CD4-positive, alpha-beta memory T cell (primary cell): ENCODE measurements around the gene DAGLA. TPM values are rescaled to one million over a fixed set of nuclear protein-coding genes. Genes with fewer than 3 reads are reported as not detected.
A peak's percentile ranks its signal among the peaks of the same experiment; 100 is the strongest.

Experiments used
- CTCF ChIA-PET: fragments of 350-600 bp; sonication (Branson Sonifier 250); formaldehyde crosslinking; loops from one replicate; lab custom pipeline; 2021; ENCODE audit warnings: inconsistent platforms; ENCODE audit not compliant: partially characterized antibody; lab: Charles Lee
- POLR2A ChIA-PET: fragments of 350-600 bp; sonication (Branson Sonifier 250); formaldehyde crosslinking; loops from one replicate; lab custom pipeline; 2021; ENCODE audit not compliant: partially characterized antibody; lab: Charles Lee
- DNase-seq, 5 donors: peaks; one replicate each; pipeline versions ENCODE4 v3.0.0 to v3.0.0-alpha.2; 2020 to 2022; ENCODE audit warnings: mixed read lengths in 1 of 5
- H3K27ac ChIP-seq: one replicate; pipeline ENCODE4 v1.7.0; 2013; ENCODE audit warnings: low read depth, low read length
- H3K27me3 ChIP-seq: 2 replicates; pipeline ENCODE4 v1.7.0; 2013; ENCODE audit warnings: mild to moderate bottlenecking, low read length, moderate library complexity; ENCODE audit not compliant: insufficient read depth
- H3K36me3 ChIP-seq: 2 replicates; pipeline ENCODE4 v1.7.0; 2013; ENCODE audit warnings: mild to moderate bottlenecking, low read length, moderate library complexity; ENCODE audit not compliant: insufficient read depth
- H3K4me1 ChIP-seq: 2 replicates; pipeline ENCODE4 v1.7.0; 2013; ENCODE audit warnings: mild to moderate bottlenecking, low read length, moderate library complexity; ENCODE audit not compliant: insufficient read depth
- H3K4me3 ChIP-seq, 2 donors: one replicate each; pipeline ENCODE4 v1.7.0; 2013; ENCODE audit warnings: low read length in 2 of 2, mild to moderate bottlenecking in 1 of 2
- H3K9me3 ChIP-seq, 2 donors: one replicate each; pipeline ENCODE4 v1.7.0; 2013; ENCODE audit warnings: low read length in 2 of 2, control low read depth in 1 of 2; ENCODE audit not compliant: control insufficient read depth in 1 of 2
- H3K27ac Mint-ChIP-seq, 7 donors: one replicate each; pipeline ENCODE4 v1.8.0; 2020 to 2021; ENCODE audit warnings: mixed read lengths in 7 of 7, mild to moderate bottlenecking in 6 of 7, inconsistent platforms in 3 of 7, moderate library complexity in 3 of 7
- H3K27me3 Mint-ChIP-seq, 2 donors: one replicate each; pipeline ENCODE4 v1.8.0; 2020 to 2021; ENCODE audit warnings: mixed read lengths in 2 of 2
- H3K36me3 Mint-ChIP-seq, 2 donors: one replicate each; pipeline ENCODE4 v1.8.0; 2020 to 2021; ENCODE audit warnings: mixed read lengths in 2 of 2, inconsistent platforms in 1 of 2, mild to moderate bottlenecking in 1 of 2
- H3K4me1 Mint-ChIP-seq, 4 donors: one replicate each; pipeline ENCODE4 v1.8.0; 2020 to 2021; ENCODE audit warnings: mixed read lengths in 4 of 4, mild to moderate bottlenecking in 1 of 4
- H3K4me3 Mint-ChIP-seq, 8 donors: one replicate each; pipeline ENCODE4 v1.8.0; 2020 to 2021; ENCODE audit warnings: mixed read lengths in 8 of 8, mild to moderate bottlenecking in 7 of 8, moderate library complexity in 6 of 8, inconsistent platforms in 3 of 8
- H3K9me3 Mint-ChIP-seq, 8 donors: one replicate each; pipeline ENCODE4 v1.8.0; 2020 to 2021; ENCODE audit warnings: mixed read lengths in 8 of 8, mild to moderate bottlenecking in 5 of 8, inconsistent platforms in 3 of 8, moderate library complexity in 1 of 8
- intact Hi-C: fragments of 100-400 bp; cut with micrococcal nuclease; formaldehyde crosslinking; loops from one replicate; pipeline ENCODE4 v1.15.1; 2023
- polyA plus RNA-seq, 2 donors: library from polyadenylated mRNA; unstranded; fragments of 300-500 nt; fragmentation: Illumina TruSeq; gene quantifications; one replicate each; pipeline ENCODE4 v1.2.3, GENCODE V29; 2021
- total RNA-seq, 2 experiments: library from RNA; stranded (reverse); gene quantifications; one replicate each; pipeline ENCODE4 v1.2.3, GENCODE V29; 2021

DAGLA gene
- total and polyA plus RNA-seq, 4 experiments from 2014 or later = 0.30 to 0.52 (median 0.44) TPM; not detected in 1

DNA sequence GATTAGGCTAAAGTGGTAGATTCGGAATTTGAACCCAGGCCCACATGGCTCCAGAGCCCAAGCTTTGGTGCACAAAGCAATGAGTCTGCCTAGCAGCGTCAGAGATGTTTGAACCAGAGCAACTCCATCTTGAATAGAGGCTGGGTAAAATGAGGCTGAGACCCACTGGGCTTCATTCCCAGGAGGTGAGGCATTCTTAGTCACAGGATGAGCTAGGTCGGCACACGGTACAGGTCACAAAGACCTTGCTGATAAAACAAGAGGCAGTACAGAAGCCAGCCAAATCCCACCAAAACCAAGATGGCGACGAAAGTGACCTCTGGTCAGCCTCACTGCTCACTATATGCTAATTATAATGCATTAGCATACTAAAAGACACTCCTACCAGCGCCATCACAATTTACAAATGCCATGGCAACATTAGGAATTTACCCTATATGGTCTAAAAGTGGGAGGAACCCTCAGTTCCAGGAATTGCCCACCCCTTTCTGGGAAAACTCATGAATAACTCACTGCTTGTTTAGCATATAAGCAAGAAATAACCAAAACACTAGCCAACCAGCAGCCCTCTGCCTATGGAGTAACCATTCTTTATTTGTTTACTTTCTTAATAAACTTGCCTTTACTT is 40.3 kb upstream of the DAGLA start:
- intact Hi-C loops = no loop called here

DNA sequence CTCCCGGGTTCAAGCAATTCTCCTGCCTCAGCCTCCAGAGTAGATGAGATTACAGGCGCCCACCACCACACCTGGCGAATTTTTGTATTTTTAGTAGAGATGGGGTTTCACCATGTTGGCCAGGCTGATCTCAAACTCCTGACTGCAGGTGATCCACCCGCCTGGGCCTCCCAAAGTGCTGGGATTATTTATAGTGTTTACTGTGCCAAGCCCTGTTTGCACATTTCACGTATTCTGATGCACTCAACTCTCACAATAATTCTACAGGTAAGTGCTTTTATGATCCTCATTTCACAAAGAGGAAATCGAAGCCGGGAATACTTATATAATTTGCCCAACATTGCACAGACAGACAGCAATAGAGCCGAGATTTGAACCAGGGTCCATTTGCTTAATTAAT is 38.0 kb upstream of the DAGLA start:
- intact Hi-C loops = no loop called here
- no peak overlapping the region for H3K4me3 ChIP-seq
- no peaks in the 10 kb centered on the region for H3K9me3 ChIP-seq
- H3K36me3 ChIP-seq = no peaks in the 10 kb centered on the region
- Mint-ChIP-seq H3K27me3 (peaks cover 1 to 8% of the 10 kb centered on the region in 2 donors), H3K27ac (no peak overlapping the region), H3K9me3 (no peaks in the 10 kb centered on the region), H3K4me1 (no peaks in the 10 kb centered on the region), H3K4me3 (no peak overlapping the region), H3K36me3 (no peaks in the 10 kb centered on the region)
- ChIA-PET CTCF (no interaction called here), POLR2A (no interaction called here)
- no peak for DNase-seq
- no peaks in the 10 kb centered on the region for H3K4me1 ChIP-seq
- H3K27me3 ChIP-seq = no peaks in the 10 kb centered on the region
- no peak overlapping the region for H3K27ac ChIP-seq

More for the DNA sequence above, 40.3 kb upstream of the DAGLA start:
- no peak for DNase-seq
- Histone ChIP-seq H3K27ac (no peak overlapping the region), H3K4me1 (no peaks in the 10 kb centered on the region), H3K36me3 (no peaks in the 10 kb centered on the region), H3K27me3 (no peaks in the 10 kb centered on the region), H3K9me3 (no peaks in the 10 kb centered on the region), H3K4me3 (no peak overlapping the region)
- H3K4me3 Mint-ChIP-seq = no peak overlapping the region
- H3K9me3 Mint-ChIP-seq = no peaks in the 10 kb centered on the region
- H3K36me3 Mint-ChIP-seq = no peaks in the 10 kb centered on the region
- ChIA-PET POLR2A (no interaction called here), CTCF (interaction anchor here (1.7 to 4.6 kb wide), 5 partner anchors 9 to 304 kb away, joined by 6 to 32 read pairs (median 17); no protein-coding TSS in a partner anchor)
- no peak overlapping the region for H3K27ac Mint-ChIP-seq
- no peaks in the 10 kb centered on the region for H3K4me1 Mint-ChIP-seq
- H3K27me3 Mint-ChIP-seq = peaks cover 1 to 13% of the 10 kb centered on the region in 2 donors

- no peak overlapping the region for H3K27ac ChIP-seq
- no peaks in the 10 kb centered on the region for H3K4me1 ChIP-seq
- Mint-ChIP-seq H3K27ac (peak overlapping the region in 1 of 7 donors; percentile 19), H3K9me3 (no peaks in the 10 kb centered on the region), H3K4me1 (no peaks in the 10 kb centered on the region), H3K4me3 (no peak overlapping the region), H3K27me3 (peaks cover 1 to 4% of the 10 kb centered on the region in 2 donors), H3K36me3 (no peaks in the 10 kb centered on the region)
- no peaks in the 10 kb centered on the region for H3K36me3 ChIP-seq
- H3K9me3 ChIP-seq = no peaks in the 10 kb centered on the region
- intact Hi-C loops = no loop called here
- CTCF ChIA-PET = interaction anchor here (1.7 kb wide), 1 partner anchor 10 kb away, joined by 8 read pairs; no protein-coding TSS in a partner anchor
- no peak for DNase-seq
- POLR2A ChIA-PET = no interaction called here
- H3K4me3 ChIP-seq = no peak overlapping the region
- H3K27me3 ChIP-seq = no peaks in the 10 kb centered on the region
These were observed 34.9 kb upstream of the DAGLA start for GRCh38 chr11:61645179-61645868.

- CTCF ChIA-PET = interaction anchor here (3.5 kb wide), 1 partner anchor 10 kb away, joined by 23 read pairs; no protein-coding TSS in a partner anchor
- Histone ChIP-seq H3K27me3 (no peaks in the 10 kb centered on the region), H3K4me3 (no peak overlapping the region), H3K36me3 (no peaks in the 10 kb centered on the region), H3K9me3 (no peaks in the 10 kb centered on the region), H3K27ac (no peak overlapping the region), H3K4me1 (no peaks in the 10 kb centered on the region)
- no peak overlapping the region for H3K4me3 Mint-ChIP-seq
- peaks cover 6 to 8% of the 10 kb centered on the region in 2 donors for H3K27me3 Mint-ChIP-seq
- POLR2A ChIA-PET = no interaction called here
- H3K36me3 Mint-ChIP-seq = no peaks in the 10 kb centered on the region
- H3K4me1 Mint-ChIP-seq = no peaks in the 10 kb centered on the region
- intact Hi-C loops = no loop called here
- H3K27ac Mint-ChIP-seq = no peak overlapping the region
- H3K9me3 Mint-ChIP-seq = no peaks in the 10 kb centered on the region
- no peak for DNase-seq
These were observed 32.7 kb upstream of the DAGLA start for GRCh38 chr11:61647529-61647928.

- H3K9me3 ChIP-seq = no peaks in the 10 kb centered on the region
- no peaks in the 10 kb centered on the region for H3K36me3 Mint-ChIP-seq
- no peaks in the 10 kb centered on the region for H3K27me3 ChIP-seq
- no peaks in the 10 kb centered on the region for H3K4me1 Mint-ChIP-seq
- CTCF ChIA-PET = interaction anchor here (3.5 kb wide), 1 partner anchor 13 kb away, joined by 23 read pairs; no protein-coding TSS in a partner anchor
- H3K9me3 Mint-ChIP-seq = no peaks in the 10 kb centered on the region
- no peak for DNase-seq
- no peaks in the 10 kb centered on the region for H3K4me1 ChIP-seq
- no peak overlapping the region for H3K4me3 Mint-ChIP-seq
- peaks cover 14 to 18% of the 10 kb centered on the region in 2 donors for H3K27me3 Mint-ChIP-seq
- H3K27ac ChIP-seq = no peak overlapping the region
- no peak overlapping the region for H3K27ac Mint-ChIP-seq
- intact Hi-C loops = no loop called here
- H3K36me3 ChIP-seq = no peaks in the 10 kb centered on the region
- POLR2A ChIA-PET = no interaction called here
- H3K4me3 ChIP-seq = no peak overlapping the region
These were observed 29.2 kb upstream of the DAGLA start for GRCh38 chr11:61650781-61651571.

GRCh38 chr11:61652135-61652534 is 28.1 kb upstream of the DAGLA start:
- Mint-ChIP-seq H3K4me1 (no peaks in the 10 kb centered on the region), H3K4me3 (no peak overlapping the region), H3K9me3 (no peaks in the 10 kb centered on the region), H3K36me3 (no peaks in the 10 kb centered on the region), H3K27ac (no peak overlapping the region), H3K27me3 (peaks cover 17 to 23% of the 10 kb centered on the region in 2 donors)
- Histone ChIP-seq H3K9me3 (no peaks in the 10 kb centered on the region), H3K27me3 (no peaks in the 10 kb centered on the region), H3K27ac (no peak overlapping the region), H3K4me1 (no peaks in the 10 kb centered on the region), H3K36me3 (no peaks in the 10 kb centered on the region), H3K4me3 (no peak overlapping the region)
- intact Hi-C loops = no loop called here
- ChIA-PET POLR2A (no interaction called here), CTCF (no interaction called here)
- DNase-seq = no peak

GRCh38 chr11:61654397-61654829 is 25.8 kb upstream of the DAGLA start:
- H3K36me3 Mint-ChIP-seq = no peaks in the 10 kb centered on the region
- Histone ChIP-seq H3K27me3 (no peaks in the 10 kb centered on the region), H3K36me3 (no peaks in the 10 kb centered on the region), H3K4me3 (no peak overlapping the region), H3K9me3 (no peaks in the 10 kb centered on the region), H3K4me1 (no peaks in the 10 kb centered on the region), H3K27ac (no peak overlapping the region)
- no peak overlapping the region for H3K27ac Mint-ChIP-seq
- ChIA-PET POLR2A (no interaction called here), CTCF (no interaction called here)
- intact Hi-C loops = no loop called here
- no peak overlapping the region for H3K4me3 Mint-ChIP-seq
- no peaks in the 10 kb centered on the region for H3K4me1 Mint-ChIP-seq
- DNase-seq = no peak
- H3K9me3 Mint-ChIP-seq = no peaks in the 10 kb centered on the region
- peaks cover 20 to 23% of the 10 kb centered on the region in 2 donors for H3K27me3 Mint-ChIP-seq
